ENCODE results near the gene ABCC4. TPM values are rescaled to one million over a fixed set of nuclear protein-coding genes. Genes with fewer than 3 reads are reported as not detected.

Gene ABCC4
- total RNA-seq (2014; rRNA removed; shearing (Covaris generic)): 12.9 and 27.8 TPM in 2 replicates

- peak; percentile 69 to 81 for DNase-seq (ENCODE audit: low read depth in 1 of 2, low spot score in 2 of 2)
- H3K36me3 ChIP-seq: peaks cover 6% of the 10 kb centered on the region; the same call in 1 of the 2 replicates
These were observed at the start of gene ABCC4 for GRCh38 chr13:95301183-95301967. Gene ABCC4, minus strand, starts transcription at chr13:95301451. Its CDS starts 137 bp downstream, at chr13:95301314.

GRCh38 chr13:95349267-95349666, 48.0 kb upstream of the ABCC4 start:
- Histone ChIP-seq H3K9me3 (replicated peaks) (no peaks in the 10 kb centered on the region), H3K4me3 (no peak overlapping the region), H3K27ac (no peak overlapping the region), H3K27me3 (replicated peaks) (no peaks in the 10 kb centered on the region), H3K4me1 (replicated peaks) (no peaks in the 10 kb centered on the region; the same call in 1 of the 2 replicates), H3K36me3 (no peaks in the 10 kb centered on the region)
- DNase-seq (ENCODE audit: low read depth in 1 of 2, low spot score in 2 of 2): no peak

More at GRCh38 chr13:95301183-95301967, at the start of gene ABCC4:
- Histone ChIP-seq H3K27ac (peak within 1 kb of the TSS; percentile 67), H3K4me3 (peak within 1 kb of the TSS; percentile 92), H3K27me3 (replicated peaks) (no peaks in the 10 kb centered on the region), H3K4me1 (replicated peaks) (peaks cover 28% of the 10 kb centered on the region), H3K9me3 (replicated peaks) (no peaks in the 10 kb centered on the region; the same call in 1 of the 2 replicates)

- no peak overlapping the region for H3K27ac ChIP-seq
- H3K36me3 ChIP-seq: no peaks in the 10 kb centered on the region
- no peak overlapping the region for H3K4me3 ChIP-seq
- no peaks in the 10 kb centered on the region for H3K9me3 ChIP-seq (replicated peaks)
- DNase-seq (ENCODE audit: low read depth in 1 of 2, low spot score in 2 of 2): no peak
- H3K27me3 ChIP-seq (replicated peaks): no peaks in the 10 kb centered on the region
- no peaks in the 10 kb centered on the region for H3K4me1 ChIP-seq (replicated peaks)
These were observed 42.7 kb upstream of the ABCC4 start for GRCh38 chr13:95343944-95344343.

GRCh38 chr13:95341441-95341840, 40.2 kb upstream of the ABCC4 start:
- H3K4me1 ChIP-seq (replicated peaks): no peaks in the 10 kb centered on the region
- H3K4me3 ChIP-seq: no peak overlapping the region
- no peaks in the 10 kb centered on the region for H3K36me3 ChIP-seq
- DNase-seq (ENCODE audit: low read depth in 1 of 2, low spot score in 2 of 2): no peak
- H3K9me3 ChIP-seq (replicated peaks): no peaks in the 10 kb centered on the region
- H3K27me3 ChIP-seq (replicated peaks): no peaks in the 10 kb centered on the region
- no peak overlapping the region for H3K27ac ChIP-seq

GRCh38 chr13:95338905-95339304, 37.7 kb upstream of the ABCC4 start:
- no peak overlapping the region for H3K27ac ChIP-seq

GRCh38 chr13:95337597-95337996, 36.3 kb upstream of the ABCC4 start:
- Histone ChIP-seq H3K4me3 (no peak overlapping the region), H3K4me1 (replicated peaks) (no peaks in the 10 kb centered on the region), H3K36me3 (no peaks in the 10 kb centered on the region), H3K27ac (no peak overlapping the region), H3K27me3 (replicated peaks) (no peaks in the 10 kb centered on the region), H3K9me3 (replicated peaks) (no peaks in the 10 kb centered on the region)
- DNase-seq (ENCODE audit: low read depth in 1 of 2, low spot score in 2 of 2): no peak

More at GRCh38 chr13:95338905-95339304, 37.7 kb upstream of the ABCC4 start:
- Histone ChIP-seq H3K27me3 (replicated peaks) (no peaks in the 10 kb centered on the region), H3K9me3 (replicated peaks) (no peaks in the 10 kb centered on the region), H3K4me1 (replicated peaks) (no peaks in the 10 kb centered on the region), H3K36me3 (no peaks in the 10 kb centered on the region), H3K4me3 (no peak overlapping the region)
- no peak for DNase-seq (ENCODE audit: low read depth in 1 of 2, low spot score in 2 of 2)

GRCh38 chr13:95335667-95336066, 34.4 kb upstream of the ABCC4 start:
- H3K27me3 ChIP-seq (replicated peaks): no peaks in the 10 kb centered on the region
- H3K9me3 ChIP-seq (replicated peaks): no peaks in the 10 kb centered on the region
- H3K27ac ChIP-seq: no peak overlapping the region
- peak in 1 of 2 experiments; percentile 15 for DNase-seq (ENCODE audit: low read depth in 1 of 2, low spot score in 2 of 2)
- no peaks in the 10 kb centered on the region for H3K4me1 ChIP-seq (replicated peaks)
- H3K4me3 ChIP-seq: no peak overlapping the region
- H3K36me3 ChIP-seq: no peaks in the 10 kb centered on the region

GRCh38 chr13:95328386-95328785, 27.1 kb upstream of the ABCC4 start:
- DNase-seq (ENCODE audit: low read depth in 1 of 2, low spot score in 2 of 2): no peak
- Histone ChIP-seq H3K4me1 (replicated peaks) (no peaks in the 10 kb centered on the region), H3K9me3 (replicated peaks) (no peaks in the 10 kb centered on the region), H3K36me3 (no peaks in the 10 kb centered on the region), H3K4me3 (no peak overlapping the region), H3K27ac (no peak overlapping the region), H3K27me3 (replicated peaks) (no peaks in the 10 kb centered on the region)

GRCh38 chr13:95327190-95327589, 25.9 kb upstream of the ABCC4 start:
- Histone ChIP-seq H3K9me3 (replicated peaks) (no peaks in the 10 kb centered on the region), H3K27ac (no peak overlapping the region)

GRCh38 chr13:95326695-95327094, 25.4 kb upstream of the ABCC4 start:
- no peaks in the 10 kb centered on the region for H3K9me3 ChIP-seq (replicated peaks)
- H3K36me3 ChIP-seq: no peaks in the 10 kb centered on the region
- H3K27ac ChIP-seq: no peak overlapping the region
- no peak for DNase-seq (ENCODE audit: low read depth in 1 of 2, low spot score in 2 of 2)
- no peak overlapping the region for H3K4me3 ChIP-seq
- H3K27me3 ChIP-seq (replicated peaks): no peaks in the 10 kb centered on the region
- H3K4me1 ChIP-seq (replicated peaks): no peaks in the 10 kb centered on the region

More at GRCh38 chr13:95327190-95327589, 25.9 kb upstream of the ABCC4 start:
- Histone ChIP-seq H3K4me1 (replicated peaks) (no peaks in the 10 kb centered on the region), H3K36me3 (no peaks in the 10 kb centered on the region), H3K27me3 (replicated peaks) (no peaks in the 10 kb centered on the region), H3K4me3 (no peak overlapping the region)
- DNase-seq (ENCODE audit: low read depth in 1 of 2, low spot score in 2 of 2): no peak

- Histone ChIP-seq H3K4me1 (replicated peaks) (no peaks in the 10 kb centered on the region), H3K27me3 (replicated peaks) (no peaks in the 10 kb centered on the region), H3K27ac (no peak overlapping the region), H3K4me3 (no peak overlapping the region), H3K9me3 (replicated peaks) (no peaks in the 10 kb centered on the region), H3K36me3 (no peaks in the 10 kb centered on the region)
- DNase-seq (ENCODE audit: low read depth in 1 of 2, low spot score in 2 of 2): no peak
These were observed 24.2 kb upstream of the ABCC4 start for GRCh38 chr13:95325485-95325884.

GRCh38 chr13:95323930-95324662, 22.8 kb upstream of the ABCC4 start:
- no peaks in the 10 kb centered on the region for H3K9me3 ChIP-seq (replicated peaks)
- H3K27ac ChIP-seq: no peak overlapping the region
- H3K27me3 ChIP-seq (replicated peaks): no peaks in the 10 kb centered on the region
- H3K36me3 ChIP-seq: no peaks in the 10 kb centered on the region
- no peaks in the 10 kb centered on the region for H3K4me1 ChIP-seq (replicated peaks)
- DNase-seq (ENCODE audit: low read depth in 1 of 2, low spot score in 2 of 2): no peak
- H3K4me3 ChIP-seq: no peak overlapping the region

GRCh38 chr13:95319551-95320274, 18.5 kb upstream of the ABCC4 start:
- Histone ChIP-seq H3K27me3 (replicated peaks) (no peaks in the 10 kb centered on the region), H3K4me3 (no peak overlapping the region), H3K4me1 (replicated peaks) (no peaks in the 10 kb centered on the region), H3K27ac (no peak overlapping the region), H3K36me3 (no peaks in the 10 kb centered on the region), H3K9me3 (replicated peaks) (no peaks in the 10 kb centered on the region)
- DNase-seq (ENCODE audit: low read depth in 1 of 2, low spot score in 2 of 2): no peak
